Heart left ventricle (tissue), 13 donors: ENCODE results near the gene VAV1.

Experiments
- POLR2A ChIP-seq, 2 donors: fragments of 450-650 bp; IDR thresholded peaks; one replicate each; pipeline ENCODE4 v1.6.1; 2017; ENCODE audit warnings: antibody characterized with exemption in 2 of 2, mild to moderate bottlenecking in 2 of 2, moderate library complexity in 2 of 2
- TF ChIP-seq, protein P1 (sequence below), 12 donors: fragments of 200-600 bp; sonication (generic) in 4 of 12; IDR thresholded peaks; one replicate each; pipeline versions ENCODE4 v1.5.0 to v1.8.0; 2018 to 2022; ENCODE audit warnings: antibody characterized with exemption in 12 of 12, mild to moderate bottlenecking in 5 of 12
- donor health status: ischemic (EF 13 %, LVEDD 7.1; RV severe dilation, severe dysfunction).
- donor health status: DM: no; HTN: yes; CAD: no.
- donor health status: DM: no; HTN: no; CAD: no.
- donor health status: ischemic (EF 25% LVEDD 6.9; RV normal size, moderate dysfunction).
- donor health status: ischemic (EF 25% LVEDD 5.7; RV mildly dilated, moderate dysfunction).
- donor health status: ischemic (EF 35%, LVEDD 5.7; RV mildly dilated, moderate dysfunction).
- donor health status: nonischemic (EF 11% LVEDD 7.7; RV severe dilation, severe dysfunction).
- donor health status: DM: yes; HTN: yes; CAD: no.
- donor health status: PGD.
- donor health status: ischemic (EF 29% LVEDD 5.4; RV normal size, mild dysfunction).
- donor health status: nonischemic (EF 23%, LVEDD 6.1; RV moderate dilation, normal function).

DNA sequence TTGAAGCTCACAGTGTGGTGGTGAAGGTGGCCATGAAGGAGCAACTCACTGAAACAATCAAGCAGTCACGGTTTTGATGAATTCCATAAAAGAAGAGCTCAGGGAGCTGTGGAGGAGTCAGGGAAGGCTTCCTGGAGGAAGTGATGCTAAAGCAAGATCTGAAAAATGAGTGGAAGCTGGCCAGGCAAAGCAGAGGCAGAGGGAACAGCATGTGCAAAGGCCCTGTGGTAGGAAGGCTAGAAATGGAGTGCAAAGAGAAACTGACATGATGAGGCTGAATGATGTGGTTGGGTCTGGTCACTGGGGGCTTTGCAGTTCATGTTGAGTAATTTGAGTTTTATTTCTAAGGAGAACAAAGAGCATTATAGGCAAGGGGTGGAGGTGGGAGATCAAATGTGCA lies 121.8 kb downstream of the VAV1 start:
- TF ChIP-seq, protein P1, sequence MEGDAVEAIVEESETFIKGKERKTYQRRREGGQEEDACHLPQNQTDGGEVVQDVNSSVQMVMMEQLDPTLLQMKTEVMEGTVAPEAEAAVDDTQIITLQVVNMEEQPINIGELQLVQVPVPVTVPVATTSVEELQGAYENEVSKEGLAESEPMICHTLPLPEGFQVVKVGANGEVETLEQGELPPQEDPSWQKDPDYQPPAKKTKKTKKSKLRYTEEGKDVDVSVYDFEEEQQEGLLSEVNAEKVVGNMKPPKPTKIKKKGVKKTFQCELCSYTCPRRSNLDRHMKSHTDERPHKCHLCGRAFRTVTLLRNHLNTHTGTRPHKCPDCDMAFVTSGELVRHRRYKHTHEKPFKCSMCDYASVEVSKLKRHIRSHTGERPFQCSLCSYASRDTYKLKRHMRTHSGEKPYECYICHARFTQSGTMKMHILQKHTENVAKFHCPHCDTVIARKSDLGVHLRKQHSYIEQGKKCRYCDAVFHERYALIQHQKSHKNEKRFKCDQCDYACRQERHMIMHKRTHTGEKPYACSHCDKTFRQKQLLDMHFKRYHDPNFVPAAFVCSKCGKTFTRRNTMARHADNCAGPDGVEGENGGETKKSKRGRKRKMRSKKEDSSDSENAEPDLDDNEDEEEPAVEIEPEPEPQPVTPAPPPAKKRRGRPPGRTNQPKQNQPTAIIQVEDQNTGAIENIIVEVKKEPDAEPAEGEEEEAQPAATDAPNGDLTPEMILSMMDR (IDR thresholded peaks at IDR 0.05) = no peak
- TF ChIP-seq POLR2A (IDR thresholded peaks at IDR 0.05) = no peak
